HPDE6-E6E7 (cell line): Measurements from ENCODE around the gene PAQR8.
A peak's percentile ranks its signal among the peaks of the same experiment; 100 is the strongest.

Experiments
- DNase-seq: peaks from one replicate; pipeline ENCODE4 v3.0.0; 2011; ENCODE audit warnings: missing footprints; ENCODE audit errors: extremely low spot score

Gene PAQR8

DNA sequence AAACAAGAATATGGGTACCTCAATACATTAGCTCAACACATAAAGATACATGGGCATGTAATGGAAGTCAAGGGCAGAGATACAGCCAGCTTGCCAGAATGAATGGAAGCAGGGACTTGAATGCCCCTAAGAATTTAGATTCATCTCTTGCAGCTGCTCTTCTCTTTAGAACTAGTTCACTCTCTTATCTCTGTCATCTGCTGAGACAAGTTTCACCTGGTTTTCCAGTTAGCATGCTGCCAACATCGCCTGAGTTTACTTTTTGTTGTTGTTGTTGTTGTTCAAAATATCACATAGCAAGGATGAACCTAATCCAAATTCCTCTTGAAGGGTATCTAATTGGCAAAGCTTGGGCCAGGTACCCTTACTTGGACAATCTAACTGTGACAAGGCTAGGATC lies 14.1 kb upstream of the PAQR8 start:
- DNase-seq: no peak

DNA sequence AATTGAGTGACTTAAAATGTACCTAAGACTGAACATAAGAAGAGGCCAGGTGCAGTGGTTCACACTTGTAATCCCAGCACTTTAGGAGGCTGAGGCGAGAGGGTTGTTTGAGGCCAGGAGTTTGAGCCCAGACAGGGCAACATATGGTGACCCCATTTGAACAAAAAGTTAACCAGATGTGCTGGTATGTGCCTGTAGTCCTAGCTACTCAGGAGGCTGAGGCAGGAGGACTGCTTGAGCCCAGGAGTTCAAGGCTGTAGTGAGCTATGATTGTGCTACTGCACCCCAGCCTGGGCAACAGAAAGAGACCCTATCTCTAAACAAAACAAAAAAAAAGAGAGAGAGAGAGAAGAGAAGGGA lies 10.1 kb upstream of the PAQR8 start:
- DNase-seq: no peak

DNA sequence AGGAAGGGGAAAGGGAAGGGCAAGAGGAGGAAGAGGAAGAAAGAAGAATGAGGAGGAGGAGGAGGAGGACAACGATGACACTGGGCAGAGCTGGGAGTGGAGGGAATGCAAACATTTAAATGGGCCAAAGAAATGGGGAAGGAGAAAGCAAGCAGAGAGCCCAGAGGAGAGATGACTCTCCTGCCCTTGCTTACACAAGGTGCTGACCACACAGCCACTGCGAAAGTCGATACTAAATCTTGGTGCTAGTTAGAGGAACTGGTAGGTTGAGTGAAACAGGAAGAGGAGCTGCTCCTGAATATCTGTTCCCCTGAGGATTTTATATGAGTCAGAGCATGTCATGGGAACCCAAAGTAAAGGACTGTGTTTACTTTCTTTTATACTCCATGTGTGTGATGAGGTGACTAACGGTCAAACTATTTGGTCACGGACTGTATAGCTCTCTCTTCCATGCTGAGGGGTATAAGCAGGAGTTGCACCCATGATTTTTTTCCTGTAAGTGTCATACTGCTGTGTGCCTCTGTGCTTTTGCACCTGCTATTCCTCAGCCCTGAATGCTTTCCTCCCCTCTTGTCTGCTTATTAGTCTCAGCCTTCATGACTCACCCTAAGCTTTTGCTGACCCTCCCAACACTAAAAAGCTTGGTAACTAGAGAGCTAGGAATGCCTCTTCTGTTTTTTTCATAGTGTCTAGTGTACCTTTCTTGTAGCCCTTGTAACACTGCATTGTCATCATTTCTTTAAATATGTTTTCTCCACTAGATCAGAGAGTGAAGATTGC lies 9.5 kb upstream of the PAQR8 start:
- peak; percentile 91 for DNase-seq

DNA sequence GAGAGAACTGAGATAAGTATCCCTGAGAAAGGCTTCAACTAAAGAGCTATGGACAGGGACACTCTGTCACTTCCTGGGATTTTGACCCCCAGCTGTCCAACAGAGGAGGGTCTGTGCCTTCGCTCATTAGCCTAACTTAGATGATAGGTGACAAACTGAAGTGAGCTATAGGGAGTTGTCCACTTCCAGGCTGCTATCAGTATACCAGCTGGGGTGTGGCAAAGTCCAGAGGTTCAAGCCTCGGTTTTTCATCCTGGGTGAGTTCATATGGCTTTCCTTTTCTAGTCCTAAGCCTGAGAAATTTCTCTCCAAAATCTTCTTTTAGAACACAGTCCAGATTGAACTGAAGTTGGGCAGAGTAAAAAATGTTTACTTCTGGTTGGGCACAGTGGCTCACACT lies 5.9 kb upstream of the PAQR8 start:
- no peak for DNase-seq

- DNase-seq: no peak
Observed at GRCh38 chr6:52359403-52359802, 2.5 kb upstream of the PAQR8 start.

GRCh38 chr6:52360028-52360427 lies 1.9 kb upstream of the PAQR8 start:
- DNase-seq: no peak

DNA sequence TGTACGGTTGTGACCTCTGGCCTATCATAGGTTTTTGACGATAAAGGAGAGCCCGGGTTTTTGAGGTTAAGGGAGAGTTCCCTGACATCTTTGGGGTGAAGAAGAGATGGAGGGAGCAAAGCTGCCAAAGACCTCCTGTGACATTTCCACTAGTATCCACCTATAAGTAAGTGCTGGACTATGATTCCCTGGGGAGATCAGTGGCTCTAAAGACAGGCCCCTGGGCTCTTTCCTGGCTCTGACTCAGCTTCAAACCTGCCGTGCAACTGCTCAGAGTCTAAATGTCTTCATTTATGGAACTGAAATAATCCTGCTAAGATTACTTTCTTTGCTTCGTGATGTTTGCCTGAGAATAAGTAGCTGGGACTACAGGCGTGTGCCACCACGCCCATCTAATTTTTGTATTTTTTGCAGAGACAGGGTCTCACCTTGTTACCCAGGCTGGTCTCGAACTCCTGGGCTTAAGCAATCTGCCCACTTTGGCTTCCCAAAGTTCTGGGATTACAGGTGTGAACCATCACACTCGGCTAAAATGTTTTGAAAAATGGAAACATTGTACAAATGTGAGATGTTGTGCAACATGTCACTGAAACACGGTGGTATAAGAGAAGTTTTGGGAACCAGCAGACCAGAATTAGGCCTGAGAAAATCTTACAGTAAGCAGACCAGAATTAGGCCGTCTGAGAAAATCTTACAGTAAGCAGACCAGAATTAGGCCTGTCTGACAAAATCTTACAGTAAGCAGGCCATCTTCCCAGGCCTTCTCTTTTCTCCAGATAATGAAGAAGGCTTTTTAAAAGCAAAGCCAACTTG lies 1.1 kb upstream of the PAQR8 start:
- peak; percentile 37 for DNase-seq

- no peak for DNase-seq
Observed at GRCh38 chr6:52361414-52361944, 472 bp upstream of the PAQR8 start.

- peak; percentile 34 for DNase-seq
Observed at GRCh38 chr6:52362443-52363227, 684 bp downstream of the PAQR8 start.

DNA sequence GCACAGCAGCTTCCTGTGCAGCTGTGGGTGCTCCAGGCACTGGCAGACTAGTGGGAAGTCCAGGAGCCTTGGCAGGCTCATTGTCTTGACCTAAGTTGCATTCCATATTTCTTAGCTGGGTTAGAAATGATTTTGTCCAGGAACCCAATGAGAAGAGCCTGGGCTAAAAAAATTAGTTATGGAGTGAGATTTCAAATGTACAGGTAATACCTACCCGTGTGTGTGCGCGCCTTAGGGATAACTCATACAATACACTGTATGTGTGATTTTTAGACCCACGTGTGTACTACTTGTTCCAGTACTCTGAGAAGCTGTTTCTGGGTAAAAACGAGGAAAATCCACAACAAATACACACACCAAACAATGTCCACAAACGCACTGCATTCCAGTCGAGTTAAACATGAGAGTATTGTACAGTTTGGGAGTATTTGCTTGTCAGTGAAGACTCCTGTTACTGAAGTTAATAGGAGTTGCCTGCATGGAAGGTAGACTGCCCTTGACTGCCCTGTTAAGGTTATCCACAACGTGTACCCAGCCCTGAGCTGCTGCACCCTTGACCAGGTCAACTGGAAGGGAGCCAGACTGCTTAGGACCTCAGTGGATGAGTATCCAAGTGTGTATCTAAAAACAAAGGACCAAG lies 1.4 kb downstream of the PAQR8 start:
- DNase-seq: no peak

GRCh38 chr6:52364480-52365166 lies 2.7 kb downstream of the PAQR8 start:
- no peak for DNase-seq

DNA sequence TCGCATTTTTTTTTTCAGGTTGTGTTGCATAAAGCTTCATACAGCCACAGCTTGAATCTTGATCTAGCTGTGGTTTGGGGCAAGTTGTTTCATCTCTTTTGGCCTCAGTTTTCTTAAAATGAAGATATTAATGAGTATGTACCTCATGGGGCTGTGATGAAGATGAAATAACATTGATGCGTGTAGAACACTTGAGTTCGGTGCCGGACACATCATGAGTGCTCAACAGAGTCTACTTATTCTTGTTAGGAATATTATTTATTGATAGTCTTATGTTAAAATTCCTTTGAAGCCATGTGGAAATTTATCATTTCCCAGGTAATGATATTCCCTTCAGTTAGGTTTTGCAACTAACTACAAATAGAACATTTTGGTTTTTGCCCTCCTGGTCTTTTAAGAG lies 3.4 kb downstream of the PAQR8 start:
- DNase-seq: no peak

GRCh38 chr6:52365866-52366540 lies 4.1 kb downstream of the PAQR8 start:
- no peak for DNase-seq

- no peak for DNase-seq
Observed at GRCh38 chr6:52368002-52368401, 6.1 kb downstream of the PAQR8 start.

DNA sequence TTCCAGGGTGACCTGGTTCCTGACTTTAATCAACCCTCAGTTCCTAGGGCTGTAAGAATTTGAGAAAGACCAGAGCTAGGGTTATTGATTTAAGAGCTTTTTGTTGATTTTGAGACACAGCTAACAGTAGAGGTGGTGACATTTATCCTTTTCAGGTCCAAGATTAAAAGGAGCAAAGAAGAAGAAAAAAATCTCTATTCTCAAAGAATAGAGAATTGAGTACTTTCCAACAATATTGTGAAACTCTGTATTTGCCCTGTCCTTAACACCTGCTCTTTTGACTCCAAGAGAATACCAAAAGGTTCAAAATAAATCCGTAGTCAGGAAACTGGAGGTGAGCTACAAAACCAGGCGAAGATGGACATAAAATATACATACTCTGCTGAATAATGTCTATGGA lies 7.3 kb downstream of the PAQR8 start:
- DNase-seq: no peak

GRCh38 chr6:52371656-52372191 lies 9.8 kb downstream of the PAQR8 start:
- no peak for DNase-seq

- no peak for DNase-seq
Observed at GRCh38 chr6:52373151-52373690, 11.3 kb downstream of the PAQR8 start.

GRCh38 chr6:52374247-52374646 lies 12.3 kb downstream of the PAQR8 start:
- no peak for DNase-seq

DNA sequence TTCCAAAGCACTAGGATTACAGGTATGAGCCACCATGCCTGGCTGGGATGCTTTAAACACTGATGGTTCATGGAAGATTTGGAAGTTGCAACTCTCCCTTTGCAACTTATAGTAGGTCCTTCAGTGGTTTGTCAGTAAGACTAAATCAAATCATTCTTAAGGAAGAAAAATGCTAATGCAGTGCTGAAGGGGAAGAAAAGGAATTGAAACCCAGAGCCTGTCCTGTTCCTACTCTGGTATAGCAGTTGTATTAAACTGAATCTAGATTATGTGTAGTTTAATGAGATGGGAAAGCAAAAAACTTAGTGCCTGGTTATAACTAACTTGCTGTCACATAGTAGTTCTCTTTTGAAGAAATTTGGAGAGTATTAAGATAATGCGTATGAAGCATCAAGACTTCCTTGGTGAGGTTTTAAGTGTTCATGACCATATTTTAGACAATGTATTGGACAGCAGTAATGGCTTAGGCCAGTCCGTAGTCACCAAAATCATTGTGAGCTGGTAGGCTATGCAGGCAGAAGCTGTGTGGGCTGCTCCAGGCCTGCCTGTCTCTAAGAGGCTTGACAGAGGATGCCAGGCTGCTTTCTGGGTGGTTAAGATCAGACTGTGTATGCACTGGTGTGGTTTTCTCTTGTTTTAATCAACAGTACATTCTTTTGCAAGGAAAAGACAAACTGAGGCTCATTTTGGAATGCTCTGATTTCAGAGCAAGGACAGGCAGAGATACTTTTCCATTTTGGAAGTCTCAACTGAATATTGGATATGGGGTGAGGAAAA lies 14.0 kb downstream of the PAQR8 start:
- no peak for DNase-seq
